Coronary artery (tissue), 2 donors: ENCODE data around the gene METTL9.

Experiments
- DNase-seq: peaks from one replicate; pipeline ENCODE4 v3.0.0-alpha.2; 2017; ENCODE audit warnings: low spot score
- H3K27ac ChIP-seq, 2 donors: fragments of 200-600 bp; sonication (generic); one replicate each; pipeline ENCODE4 v1.5.1; 2016 to 2019
- H3K4me3 ChIP-seq: fragments of 200-600 bp; sonication (generic); 2 replicates; pipeline ENCODE4 v1.5.1; 2016; ENCODE audit warnings: mild to moderate bottlenecking, moderate library complexity
- CTCF ChIP-seq: fragments of 200-600 bp; sonication (generic); IDR thresholded peaks from one replicate; pipeline ENCODE4 v1.5.1; 2019; ENCODE audit warnings: antibody characterized with exemption

The METTL9 gene

GRCh38 chr16:21590287-21590686, 9.1 kb upstream of the METTL9 start:
- no peak for TF ChIP-seq CTCF
- H3K27ac ChIP-seq = no peak overlapping the region
- H3K4me3 ChIP-seq = no peak overlapping the region
- DNase-seq = no peak

- no peak for TF ChIP-seq CTCF
- no peak overlapping the region for H3K27ac ChIP-seq
- no peak overlapping the region for H3K4me3 ChIP-seq
- DNase-seq = no peak
Observed at GRCh38 chr16:21590796-21591195, 8.6 kb upstream of the METTL9 start.

DNA sequence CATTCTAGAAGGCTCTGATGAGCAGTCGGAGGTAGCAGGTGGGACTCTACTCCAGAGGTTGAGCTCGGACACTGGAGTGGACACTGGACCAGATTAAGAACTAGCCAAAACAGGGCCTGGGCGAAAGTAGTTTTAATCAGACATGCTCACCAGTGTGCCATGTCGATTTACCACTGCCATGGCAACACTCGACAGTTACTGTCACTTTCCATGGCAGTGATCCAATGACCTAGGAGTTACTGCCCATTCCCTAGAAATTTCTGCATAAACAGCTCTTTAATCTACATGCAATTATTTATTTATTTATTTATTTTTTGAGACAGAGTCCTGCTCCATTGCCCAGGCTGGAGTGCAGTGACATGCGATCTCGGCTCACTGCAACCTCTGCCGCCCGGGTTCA, 7.2 kb upstream of the METTL9 start:
- no peak for DNase-seq
- no peak for TF ChIP-seq CTCF
- no peak overlapping the region for H3K4me3 ChIP-seq
- no peak overlapping the region for H3K27ac ChIP-seq

DNA sequence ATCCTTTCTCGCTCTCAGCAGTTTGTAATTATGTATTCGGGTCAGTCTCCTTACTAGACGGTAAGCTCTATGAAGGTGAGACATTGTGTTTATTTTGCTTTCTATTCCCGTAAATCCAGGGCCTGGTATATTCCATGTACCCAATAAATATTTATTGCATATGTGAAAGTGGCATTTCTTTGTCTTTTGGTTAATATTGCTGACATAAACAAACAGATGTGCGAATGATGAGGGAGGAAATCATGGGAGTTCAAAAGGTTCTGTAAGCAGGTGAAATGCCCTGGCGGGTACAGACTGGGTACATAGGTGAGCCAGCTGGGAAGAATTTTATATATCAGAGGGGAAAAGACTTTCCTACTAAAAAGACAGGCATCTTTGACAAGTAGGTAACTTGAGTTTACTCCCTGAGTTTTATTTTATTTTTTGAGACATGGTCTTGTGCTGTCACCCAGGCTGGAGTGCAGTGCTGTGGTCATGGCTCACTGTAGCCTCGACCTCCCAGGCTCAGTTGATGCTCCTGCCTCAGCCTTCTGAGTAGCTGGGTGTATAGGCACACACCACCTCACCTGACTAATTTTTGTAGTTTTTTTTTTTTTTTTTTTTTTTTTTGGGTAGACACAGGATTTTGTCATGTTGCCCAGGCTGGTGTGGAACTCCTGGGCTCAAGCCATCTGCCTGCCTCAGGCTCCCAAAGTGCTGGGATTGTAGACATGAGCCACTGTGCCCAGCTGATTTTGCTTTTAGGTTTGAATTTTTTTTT, 5.7 kb upstream of the METTL9 start:
- Histone ChIP-seq H3K4me3 (no peak overlapping the region), H3K27ac (no peak overlapping the region)
- DNase-seq = no peak
- TF ChIP-seq CTCF = no peak

DNA sequence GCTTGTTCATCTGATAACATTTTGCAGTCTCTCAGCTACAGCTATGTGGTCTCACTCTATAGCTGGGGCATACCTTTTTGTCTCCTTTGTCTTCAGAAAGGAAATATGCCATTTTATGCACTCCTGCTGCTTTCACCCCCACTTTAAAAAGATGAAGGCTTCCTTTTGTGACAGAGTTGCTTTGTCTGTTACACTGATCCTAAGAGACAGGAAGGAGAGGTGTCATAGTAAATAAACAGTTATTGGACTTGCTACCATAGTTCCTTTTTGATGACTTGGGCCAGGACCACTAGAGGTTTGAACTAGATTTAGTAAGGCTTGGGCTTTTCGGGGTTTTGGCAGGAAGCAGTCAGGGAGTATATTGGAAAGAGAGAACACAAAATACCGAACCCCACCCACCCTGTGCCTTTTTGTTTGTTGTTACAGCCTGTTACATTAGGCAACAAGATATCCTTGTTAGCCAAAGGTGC, 1.8 kb upstream of the METTL9 start:
- Histone ChIP-seq H3K27ac (no peak overlapping the region), H3K4me3 (no peak overlapping the region)
- no peak for DNase-seq
- no peak for TF ChIP-seq CTCF

- TF ChIP-seq CTCF = no peak
- H3K4me3 ChIP-seq = peak overlapping the region; percentile 92
- peak overlapping the region in 1 of 2 donors; percentile 96 for H3K27ac ChIP-seq
- DNase-seq = no peak
Observed at GRCh38 chr16:21598206-21598605, 1.2 kb upstream of the METTL9 start.

DNA sequence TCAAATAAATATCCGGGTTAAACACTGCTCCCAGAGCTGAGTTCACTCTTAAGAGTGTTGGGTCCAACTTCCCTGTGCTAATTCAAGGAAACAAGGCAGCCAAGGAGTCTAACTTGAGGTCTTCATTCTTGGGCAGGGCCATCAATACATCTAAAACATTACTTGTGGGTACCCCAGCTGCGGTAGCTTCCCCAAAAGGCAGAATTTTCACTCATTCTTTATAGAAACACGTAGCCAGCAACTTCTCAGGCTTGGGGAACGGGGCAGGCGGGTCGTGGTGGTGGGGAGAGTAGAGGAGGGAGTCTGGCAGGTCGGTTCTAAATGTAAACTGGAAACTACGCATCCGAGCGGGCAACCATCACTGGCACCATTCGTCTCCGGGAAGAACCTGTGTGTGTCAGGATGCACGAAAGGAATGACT, 666 bp upstream of the METTL9 start:
- no peak for DNase-seq
- H3K4me3 ChIP-seq = peak overlapping the region; percentile 92
- H3K27ac ChIP-seq = peak overlapping the region; percentile 88 to 96
- TF ChIP-seq CTCF = no peak
